HG02884 (cell line): Measurements from ENCODE around the gene RAPGEF5.

ENCODE experiments used
- ATAC-seq: cut with Tn5 transposase; IDR thresholded peaks from one replicate; pipeline ENCODE4 v1.9.1; 2021; ENCODE audit warnings: mild to moderate bottlenecking, moderate library complexity; ENCODE audit not compliant: unreplicated experiment

Gene RAPGEF5

DNA sequence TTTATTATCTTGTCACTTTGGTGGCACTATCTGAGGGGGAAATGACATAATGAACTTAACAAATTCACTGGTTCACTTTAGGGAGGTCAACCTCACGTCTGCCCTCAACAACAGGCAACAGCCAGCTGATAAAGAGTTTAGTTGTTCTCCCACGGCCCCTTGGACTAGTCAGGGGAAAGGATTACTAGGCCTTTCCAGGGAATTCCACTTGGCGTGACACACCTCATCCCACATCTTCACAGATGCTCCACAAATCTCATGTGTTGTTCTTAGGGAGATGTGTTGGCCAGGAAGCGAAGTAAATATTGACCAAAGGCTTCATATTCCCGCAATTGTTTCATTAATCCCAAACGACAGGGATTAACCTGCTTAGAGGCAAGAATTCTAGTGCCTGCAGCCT lies 227.8 kb downstream of the RAPGEF5 start:
- no peak for ATAC-seq

GRCh38 chr7:22128528-22128920 lies 228.4 kb downstream of the RAPGEF5 start:
- no peak for ATAC-seq

GRCh38 chr7:22127835-22128527 lies 229.0 kb downstream of the RAPGEF5 start:
- ATAC-seq = no peak

- no peak for ATAC-seq
Observed at GRCh38 chr7:22125436-22125835, 231.5 kb downstream of the RAPGEF5 start.

DNA sequence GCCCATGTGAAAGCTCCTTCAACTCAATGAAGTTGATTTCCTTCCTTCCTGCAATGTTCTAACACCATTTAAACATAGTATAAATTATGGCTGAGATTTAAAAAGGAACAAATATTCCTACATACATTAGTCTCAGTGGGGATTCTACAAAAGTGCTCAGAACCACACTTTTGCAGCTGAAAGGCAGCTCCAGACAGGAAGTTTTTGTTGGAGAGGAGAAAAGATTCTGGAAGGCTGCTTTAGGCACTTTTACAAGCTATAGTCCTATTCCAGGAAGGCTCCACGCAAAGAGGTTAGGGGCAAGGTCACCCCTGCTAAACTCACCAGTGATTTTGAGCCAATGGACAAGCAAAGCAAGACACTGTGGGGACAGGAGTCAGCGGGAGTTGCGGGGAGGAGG lies 232.0 kb downstream of the RAPGEF5 start:
- no peak for ATAC-seq

DNA sequence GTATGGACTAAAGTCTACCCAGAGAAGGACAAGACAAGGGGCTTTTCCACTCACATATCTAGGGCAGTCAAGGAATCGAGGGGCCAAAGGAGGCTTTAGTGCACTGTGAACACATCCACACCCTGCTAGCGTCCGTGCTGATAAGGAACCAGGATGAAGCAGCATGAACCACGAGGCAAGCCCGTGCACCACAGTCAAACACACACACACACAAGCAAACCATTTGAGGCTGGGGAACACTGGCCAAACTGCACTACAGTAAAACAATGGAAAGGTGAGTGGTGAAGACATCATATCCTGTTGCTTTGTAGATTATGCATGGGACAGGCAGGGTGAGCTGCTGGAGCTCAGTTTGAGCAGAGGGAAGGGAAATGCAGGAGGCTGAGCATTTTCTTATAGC lies 233.8 kb downstream of the RAPGEF5 start:
- no peak for ATAC-seq

- no peak for ATAC-seq
Observed at GRCh38 chr7:22121702-22122474, 235.1 kb downstream of the RAPGEF5 start.

GRCh38 chr7:22120391-22121053 lies 236.4 kb downstream of the RAPGEF5 start:
- ATAC-seq = no peak

GRCh38 chr7:22117222-22117621 lies 239.7 kb downstream of the RAPGEF5 start:
- ATAC-seq = no peak

DNA sequence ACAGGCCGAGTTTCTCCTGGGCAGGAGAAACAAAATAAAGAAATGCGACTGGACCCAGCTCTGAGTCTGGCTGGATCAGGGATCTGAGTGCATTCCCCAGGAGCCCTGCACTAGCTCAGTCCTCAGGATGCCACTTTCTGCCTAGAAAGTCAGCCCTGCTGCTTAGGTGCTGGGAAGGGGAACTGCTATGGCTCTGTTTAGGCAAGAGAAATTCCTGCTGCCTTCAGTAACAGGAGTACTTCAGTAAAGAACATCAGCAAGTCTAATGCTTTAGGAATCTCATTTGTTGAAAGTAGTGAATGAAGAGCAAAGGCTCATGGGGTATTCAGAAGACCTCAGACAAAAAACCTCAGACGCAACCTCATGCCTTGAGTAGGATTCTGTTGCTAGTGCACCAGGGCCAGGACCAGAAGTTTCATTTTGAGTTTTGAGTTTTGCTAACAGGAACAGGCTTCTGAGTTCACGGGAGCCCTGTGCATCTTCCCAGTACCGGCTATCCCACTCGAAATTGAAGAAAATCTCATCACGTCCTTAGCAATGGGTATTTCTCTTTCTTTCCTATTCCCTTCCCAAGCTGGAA lies 240.4 kb downstream of the RAPGEF5 start:
- no peak for ATAC-seq

DNA sequence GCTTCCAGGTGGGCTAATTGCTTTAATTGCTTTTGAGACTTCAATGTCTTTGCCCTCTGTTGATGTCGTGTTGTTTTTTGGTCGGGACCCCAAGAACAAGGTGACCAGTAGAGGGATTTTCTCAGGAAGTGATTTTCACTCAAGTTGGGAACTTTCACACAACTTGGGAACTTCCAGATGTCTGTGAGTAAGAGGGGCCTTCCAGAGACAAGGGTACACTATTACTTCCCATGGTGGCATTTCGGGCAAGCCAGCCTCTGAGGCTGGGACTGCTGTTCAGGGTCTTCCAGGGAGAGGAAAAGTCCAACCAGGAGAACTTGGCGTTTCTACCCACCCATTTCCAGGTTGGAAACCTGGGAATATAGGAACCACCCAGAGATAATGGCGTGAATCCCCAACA lies 241.3 kb downstream of the RAPGEF5 start:
- ATAC-seq = no peak

- no peak for ATAC-seq
Observed at GRCh38 chr7:22114440-22114981, 242.4 kb downstream of the RAPGEF5 start.

- ATAC-seq = no peak
Observed at GRCh38 chr7:22113041-22113440, 243.9 kb downstream of the RAPGEF5 start.

DNA sequence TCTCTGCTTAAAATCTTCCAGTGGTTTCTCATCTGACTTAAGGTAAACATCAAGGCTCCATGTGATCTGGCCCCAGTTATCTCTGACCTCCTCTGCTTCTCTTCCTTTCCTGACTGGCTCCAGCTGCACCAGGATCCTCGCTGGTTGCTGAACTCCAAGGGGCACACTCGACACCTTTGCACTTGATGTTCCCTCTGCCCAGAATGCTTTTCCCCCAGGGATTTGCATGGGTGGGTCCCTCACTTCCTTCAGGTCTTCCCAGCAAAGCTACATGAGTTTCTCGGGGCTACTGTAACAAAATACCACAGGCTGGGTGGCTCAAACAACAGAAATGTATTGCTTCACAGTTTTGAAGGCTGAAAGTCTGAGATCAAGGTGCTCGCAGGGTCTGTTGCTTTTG lies 245.3 kb downstream of the RAPGEF5 start:
- ATAC-seq = no peak

DNA sequence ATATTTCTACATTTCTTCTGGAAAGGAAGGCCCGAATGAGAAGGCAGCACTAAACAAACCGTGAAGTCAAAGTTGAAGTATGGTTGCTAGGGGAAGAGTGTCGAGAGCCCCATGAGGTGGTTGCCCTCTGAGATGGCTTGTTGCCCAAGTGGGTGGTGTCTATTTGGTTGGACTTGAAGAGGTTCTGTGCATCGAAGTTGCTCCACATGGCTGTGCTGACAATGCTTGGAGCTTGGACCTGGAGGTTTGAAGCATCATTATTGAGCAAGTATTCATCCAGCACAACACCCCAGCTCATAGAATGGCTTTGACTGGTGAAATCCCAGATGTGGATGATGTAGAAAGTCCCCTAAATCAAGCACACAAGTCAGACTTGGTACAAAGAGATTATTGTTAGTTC lies 246.1 kb downstream of the RAPGEF5 start:
- ATAC-seq = no peak

DNA sequence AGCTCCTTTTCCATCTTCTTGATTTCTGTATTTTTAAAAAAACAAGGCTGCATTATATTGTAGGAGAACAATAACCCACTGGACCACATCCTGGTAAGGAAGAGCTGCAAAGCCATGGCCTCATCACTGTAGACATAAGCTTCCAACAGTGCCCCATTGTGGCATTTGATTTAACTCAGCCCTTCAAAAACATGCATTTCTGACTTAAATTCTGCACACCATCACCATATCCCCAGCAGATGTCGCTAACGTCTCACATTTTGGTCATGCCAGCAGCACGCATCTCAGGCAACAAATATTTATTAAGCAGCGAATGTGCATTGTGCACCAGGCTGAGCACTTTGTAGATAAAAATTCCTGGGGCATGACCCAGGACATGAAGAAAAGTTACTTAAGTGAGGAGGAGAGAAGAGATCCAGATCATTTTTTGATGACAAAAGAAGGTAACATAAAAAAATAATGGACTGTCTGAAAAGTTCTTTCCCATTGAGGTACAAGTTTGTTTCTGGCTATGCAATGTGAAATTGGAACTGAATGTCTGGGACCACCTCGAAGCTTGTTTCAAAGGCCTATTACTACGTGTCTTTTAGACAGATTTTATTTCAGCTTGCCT lies 246.6 kb downstream of the RAPGEF5 start:
- ATAC-seq = no peak

- ATAC-seq = no peak
Observed at GRCh38 chr7:22109761-22110160, 247.2 kb downstream of the RAPGEF5 start.

DNA sequence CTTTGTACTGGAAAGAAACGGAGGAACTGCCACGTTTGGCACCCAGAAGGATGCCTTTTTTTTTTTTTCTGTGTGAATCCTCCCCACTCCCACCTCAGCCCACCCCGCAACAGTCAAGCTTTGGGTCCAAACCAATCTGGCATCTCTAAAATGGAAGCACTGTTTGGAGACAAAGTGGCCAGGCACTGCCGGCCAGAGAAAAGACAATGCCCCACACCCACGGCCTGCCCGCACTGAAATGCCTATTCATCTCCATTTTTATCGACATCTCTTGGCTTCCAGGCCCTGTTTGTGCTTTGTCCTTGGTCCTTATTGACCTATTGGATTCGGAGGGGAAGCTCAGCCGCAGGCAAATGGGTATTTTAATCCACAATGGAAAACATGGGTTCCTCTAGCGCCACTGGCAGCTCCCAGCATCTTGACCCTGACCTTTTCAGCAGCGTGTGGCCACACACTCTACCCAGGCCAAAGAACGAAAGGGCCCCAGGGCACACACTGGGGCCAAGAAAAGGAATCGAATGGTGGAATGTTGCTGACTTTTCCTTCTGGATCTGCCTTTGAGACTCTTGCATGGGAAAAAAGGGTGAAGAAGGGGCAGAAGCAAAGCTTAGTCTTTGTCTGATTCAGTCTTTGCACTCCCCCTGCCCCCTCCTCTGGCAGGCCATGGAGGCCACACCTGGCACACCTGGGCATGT lies 248.7 kb downstream of the RAPGEF5 start:
- no peak for ATAC-seq

DNA sequence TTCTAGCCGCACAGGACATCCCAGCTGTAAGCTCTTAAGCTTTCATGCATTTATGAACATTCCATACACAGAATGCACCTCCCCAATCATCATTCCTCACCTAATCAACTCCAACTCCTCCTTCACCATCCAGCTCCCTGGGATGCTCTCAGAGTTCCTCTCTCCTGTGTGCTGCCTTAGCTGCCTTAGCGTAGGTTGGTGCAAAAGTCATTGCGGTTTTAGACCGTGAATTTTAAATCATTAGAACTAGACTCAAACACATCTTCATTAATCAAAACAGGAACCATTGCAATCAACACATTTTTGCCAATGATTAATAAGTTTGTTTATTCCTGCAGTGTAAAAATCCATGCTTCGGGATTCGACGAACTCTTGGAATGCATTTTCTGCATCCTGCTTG lies 251.4 kb downstream of the RAPGEF5 start:
- no peak for ATAC-seq
